Spleen (tissue), 11 donors: Measurements from ENCODE around the gene PAIP2B. TPM values are rescaled to one million over a fixed set of nuclear protein-coding genes. Genes with fewer than 3 reads are reported as not detected.

ENCODE experiments used
- DNase-seq: peaks from one replicate; pipeline ENCODE4 v3.0.0-alpha.2; 2020
- H3K27ac ChIP-seq, 8 donors: fragments of 200-600 bp; sonication (generic) in 7 of 8; 1 replicate in 4 of 8; 2 replicates in 4 of 8; pipeline versions ENCODE4 v1.5.0 to v1.8.0; 2016 to 2021; ENCODE audit warnings: inconsistent platforms in 4 of 8, mild to moderate bottlenecking in 4 of 8, moderate library complexity in 1 of 8
- H3K27me3 ChIP-seq, 7 donors: fragments of 200-600 bp; sonication (generic) in 6 of 7; replicated peaks in 1 of 7; 1 replicate in 4 of 7; 2 replicates in 3 of 7; pipeline versions ENCODE4 v1.5.0 to v1.8.0; 2016 to 2021; ENCODE audit warnings: inconsistent platforms in 3 of 7, mild to moderate bottlenecking in 1 of 7
- H3K36me3 ChIP-seq, 6 donors: fragments of 200-600 bp; sonication (generic) in 5 of 6; 1 replicate in 4 of 6; 2 replicates in 2 of 6; pipeline versions ENCODE4 v1.5.0 to v1.8.0; 2016 to 2021; ENCODE audit warnings: inconsistent platforms in 2 of 6
- H3K4me1 ChIP-seq, 6 donors: fragments of 200-600 bp; sonication (generic) in 5 of 6; 1 replicate in 3 of 6; 2 replicates in 3 of 6; pipeline versions ENCODE4 v1.5.0 to v1.8.0; 2016 to 2021; ENCODE audit warnings: inconsistent platforms in 3 of 6
- H3K4me3 ChIP-seq, 8 donors: fragments of 200-600 bp; sonication (generic) in 7 of 8; 1 replicate in 4 of 8; 2 replicates in 4 of 8; pipeline versions ENCODE4 v1.5.0 to v1.8.0; 2016 to 2021; ENCODE audit warnings: inconsistent platforms in 4 of 8, mild to moderate bottlenecking in 4 of 8, moderate library complexity in 2 of 8
- H3K9me3 ChIP-seq, 8 donors: fragments of 200-600 bp; sonication (generic) in 7 of 8; 1 replicate in 4 of 8; 2 replicates in 4 of 8; pipeline versions ENCODE4 v1.5.0 to v1.8.0; 2016 to 2021; ENCODE audit warnings: inconsistent platforms in 4 of 8
- CTCF ChIP-seq, 11 experiments: fragments of 200-600 bp in 7 of 11; fragments of 450-650 bp in 4 of 11; sonication (generic) in 4 of 11; IDR thresholded peaks in 8 of 11; conservative IDR thresholded peaks in 3 of 11; 1 replicate in 7 of 11; 2 replicates in 4 of 11; pipeline versions ENCODE4 v1.4.0 to v1.8.0; 2016 to 2021; ENCODE audit warnings: antibody characterized with exemption in 11 of 11, inconsistent platforms in 4 of 11, mild to moderate bottlenecking in 1 of 11
- POLR2A ChIP-seq, 3 donors: fragments of 450-650 bp; IDR thresholded peaks; one replicate each; pipeline ENCODE4 v1.5.1; 2017; ENCODE audit warnings: antibody characterized with exemption in 3 of 3, mild to moderate bottlenecking in 1 of 3
- POLR2AphosphoS5 ChIP-seq, 3 donors: sonication (generic); formaldehyde crosslinking; IDR thresholded peaks; one replicate each; pipeline ENCODE4 v1.5.1; 2017; ENCODE audit warnings: antibody characterized with exemption in 3 of 3
- WGBS, 5 donors: extraction: QIAGEN DNeasy Blood & Tissue Kit in 3 of 5; methylation state at CpG; one replicate each; pipeline versions ENCODE4 v1.1.5 to v1.1.7; 2013 to 2018; 5-methylcytosine and 5-hydroxymethylcytosine counted together
- intact Hi-C: fragments of 100-400 bp; cut with DNase I; formaldehyde crosslinking; loops from one replicate; pipeline ENCODE4 v1.15.0; 2023; ENCODE audit warnings: low total_unique reads
- polyA plus RNA-seq, 3 donors: library from polyadenylated mRNA; stranded (reverse); fragments of 200-250 nt; gene quantifications; one replicate each; pipeline ENCODE4 v1.2.1, GENCODE V29; 2013
- total RNA-seq, 7 donors: library from RNA; depleted of rRNA in 3 of 7; stranded (reverse); fragments of >200 nt in 3 of 7; fragmentation: NEBNext Ultra II Directional in 4 of 7; extraction: Animal tissue kit (Norgen Biotek cat#: 25700) in 4 of 7; gene quantifications; one replicate each; pipeline versions ENCODE4 v1.1.0 to v1.2.1, GENCODE V29; 2016 to 2021
- donor health status: healthy with polysubstance abuse.
- donor health status: DM: no; HTN: no; CAD: no; lungs with moderate emphysema.
- donor health status: DM: no; HTN: no; CAD: no.
- donor health status: Bipolar disorder and iron deficiency.
- donor health status: healthy.
- donor health status: DM: no; HTN: no; CAD: no.
- donor health status: DM: yes; HTN: yes; CAD: no.

Gene PAIP2B
- total and polyA plus RNA-seq, 10 donors: 0.93 to 6.9 (median 3.5) TPM

- Histone ChIP-seq H3K27ac (no peak overlapping the region), H3K36me3 (peaks cover 0 to 8% (median 0%) of the 10 kb centered on the region in 6 donors), H3K4me3 (no peak overlapping the region), H3K9me3 (no peaks in the 10 kb centered on the region), H3K27me3 (no peaks in the 10 kb centered on the region), H3K4me1 (peaks cover 0 to 16% (median 3%) of the 10 kb centered on the region in 6 donors)
- DNase-seq: no peak
- intact Hi-C loops: no loop called here
- no peak for TF ChIP-seq POLR2A (IDR thresholded peaks at IDR 0.05)
- no peak for TF ChIP-seq POLR2AphosphoS5 (IDR thresholded peaks at IDR 0.05)
- no peak for TF ChIP-seq CTCF (IDR thresholded peaks at IDR 0.05 in 8 of 11, conservative IDR thresholded peaks at IDR 0.05 in 3 of 11)
- WGBS, 5 donors: 85 to 92% (median 90%) methylated on average over 2 of the region's 2 CpGs
Observed at GRCh38 chr2:71220743-71221142, 6.2 kb downstream of the PAIP2B start.

DNA sequence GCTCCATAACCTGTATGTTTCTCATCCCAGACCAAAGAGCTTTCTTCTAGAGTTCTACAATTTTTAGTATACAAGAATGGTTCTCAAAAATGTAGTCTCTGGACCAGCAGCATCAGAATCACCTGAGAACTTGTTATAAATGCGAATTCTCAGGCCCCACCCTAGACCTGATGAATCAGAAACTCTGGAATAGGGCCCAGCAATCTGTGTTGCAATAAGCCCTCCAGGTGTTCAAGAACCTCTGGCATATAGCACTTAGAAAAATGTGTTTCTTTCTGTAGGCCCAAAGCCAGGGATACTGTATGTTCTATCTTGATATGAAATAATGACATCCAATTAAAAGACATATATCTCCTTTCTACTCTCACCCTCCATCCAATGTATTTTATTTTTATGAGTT lies 10.4 kb downstream of the PAIP2B start:
- no peak for DNase-seq
- Histone ChIP-seq H3K27me3 (no peaks in the 10 kb centered on the region), H3K36me3 (peaks cover 0 to 2% (median 0%) of the 10 kb centered on the region in 6 donors), H3K9me3 (no peaks in the 10 kb centered on the region), H3K27ac (no peak overlapping the region), H3K4me3 (no peak overlapping the region), H3K4me1 (no peaks in the 10 kb centered on the region)
- TF ChIP-seq POLR2AphosphoS5 (IDR thresholded peaks at IDR 0.05) (no peak), POLR2A (IDR thresholded peaks at IDR 0.05) (no peak), CTCF (IDR thresholded peaks at IDR 0.05 in 8 of 11, conservative IDR thresholded peaks at IDR 0.05 in 3 of 11) (no peak)
- 81 to 100% (median 94%) methylated on average over 1 of the region's 1 CpG for WGBS, 5 donors
- intact Hi-C loops: no loop called here

DNA sequence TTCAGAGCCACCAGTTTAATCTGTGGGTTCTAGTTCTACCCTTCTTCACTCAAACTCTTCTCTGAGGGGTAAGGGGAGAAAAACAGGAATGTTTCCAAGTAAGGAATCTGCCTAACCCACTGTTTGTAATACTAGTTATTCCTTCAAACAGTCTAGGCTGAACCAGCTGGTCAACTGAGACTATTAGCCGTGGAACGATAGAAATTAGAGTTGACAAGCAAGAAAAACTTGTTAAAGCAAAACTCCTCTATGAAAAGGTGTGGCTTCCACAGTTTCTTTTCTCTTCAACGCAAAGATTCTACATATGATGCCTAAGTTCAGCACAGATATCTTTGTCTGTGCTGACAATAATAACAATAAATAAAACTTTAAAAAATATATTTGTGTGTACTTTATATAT lies 11.5 kb downstream of the PAIP2B start:
- no peak for DNase-seq
- WGBS, 5 donors: 85 to 97% (median 95%) methylated on average over 3 of the region's 3 CpGs
- intact Hi-C loops: no loop called here
- Histone ChIP-seq H3K27me3 (no peaks in the 10 kb centered on the region), H3K4me3 (no peak overlapping the region), H3K27ac (no peak overlapping the region), H3K4me1 (no peaks in the 10 kb centered on the region), H3K36me3 (no peaks in the 10 kb centered on the region), H3K9me3 (no peaks in the 10 kb centered on the region)
- TF ChIP-seq CTCF (IDR thresholded peaks at IDR 0.05 in 8 of 11, conservative IDR thresholded peaks at IDR 0.05 in 3 of 11): no peak
- no peak for TF ChIP-seq POLR2A (IDR thresholded peaks at IDR 0.05)
- TF ChIP-seq POLR2AphosphoS5 (IDR thresholded peaks at IDR 0.05): no peak

- Histone ChIP-seq H3K9me3 (no peaks in the 10 kb centered on the region), H3K36me3 (no peaks in the 10 kb centered on the region), H3K27ac (no peak overlapping the region), H3K27me3 (no peaks in the 10 kb centered on the region), H3K4me1 (no peaks in the 10 kb centered on the region), H3K4me3 (no peak overlapping the region)
- intact Hi-C loops: no loop called here
- DNase-seq: no peak
- 41 to 56% (median 53%) methylated on average over 2 of the region's 2 CpGs for WGBS, 5 donors
- TF ChIP-seq POLR2AphosphoS5 (IDR thresholded peaks at IDR 0.05) (no peak), CTCF (IDR thresholded peaks at IDR 0.05 in 8 of 11, conservative IDR thresholded peaks at IDR 0.05 in 3 of 11) (no peak), POLR2A (IDR thresholded peaks at IDR 0.05) (no peak)
Observed at GRCh38 chr2:71212336-71212735, 14.6 kb downstream of the PAIP2B start.
